Activated CD4-positive, alpha-beta memory T cell treated with anti-CD3 and anti-CD28 coated beads for 36 hours (primary cell): ENCODE data around the gene SYT5. TPM values are rescaled to one million over a fixed set of nuclear protein-coding genes. Genes with fewer than 3 reads are reported as not detected.
"Not testable (repeated sequence)": the region's sequence is repeated elsewhere in the genome, so short reads cannot be mapped to it uniquely, and the experiment has no call there.

Source experiments
- CTCF ChIA-PET: fragments of 350-600 bp; sonication (Branson Sonifier 250); formaldehyde crosslinking; loops from one replicate; lab custom pipeline; 2021; ENCODE audit warnings: antibody characterized with exemption, inconsistent platforms; lab: Charles Lee
- POLR2A ChIA-PET: fragments of 350-600 bp; sonication (Branson Sonifier 250); formaldehyde crosslinking; loops from one replicate; lab custom pipeline; 2021; ENCODE audit warnings: antibody characterized with exemption; lab: Charles Lee
- DNase-seq: peaks from one replicate; pipeline ENCODE4 v3.0.0-alpha.2; 2020
- H3K27ac Mint-ChIP-seq: one replicate; pipeline ENCODE4 v1.8.0; 2021; ENCODE audit warnings: mixed read lengths
- H3K27me3 Mint-ChIP-seq: one replicate; pipeline ENCODE4 v1.8.0; 2021; ENCODE audit warnings: mixed read lengths
- H3K36me3 Mint-ChIP-seq: one replicate; pipeline ENCODE4 v1.8.0; 2021; ENCODE audit warnings: mixed read lengths
- H3K4me1 Mint-ChIP-seq: one replicate; pipeline ENCODE4 v1.8.0; 2021; ENCODE audit warnings: low read depth, mixed read lengths
- H3K4me3 Mint-ChIP-seq: one replicate; pipeline ENCODE4 v1.8.0; 2021; ENCODE audit warnings: mild to moderate bottlenecking, mixed read lengths
- H3K9me3 Mint-ChIP-seq: one replicate; pipeline ENCODE4 v1.8.0; 2021; ENCODE audit warnings: mixed read lengths
- intact Hi-C: fragments of 100-400 bp; cut with micrococcal nuclease; formaldehyde crosslinking; loops from one replicate; pipeline ENCODE4 v1.15.1; 2023
- total RNA-seq, 2 experiments: library from RNA; stranded (reverse); gene quantifications; one replicate each; pipeline ENCODE4 v1.2.3, GENCODE V29; 2021

Gene SYT5
- total RNA-seq, 2 experiments from 2014 or later: 0.22 TPM; not detected in 1

- ChIA-PET CTCF (interaction anchor here (1.1 to 3.2 kb wide), 3 partner anchors 10 to 86 kb away, joined by 3 to 17 read pairs (median 9); no protein-coding TSS in a partner anchor), POLR2A (no interaction called here)
- no peaks in the 10 kb centered on the region for H3K9me3 Mint-ChIP-seq
- no peaks in the 10 kb centered on the region for H3K36me3 Mint-ChIP-seq
- intact Hi-C loops: loop anchor here (10.0 kb wide), 1 partner anchor 80 kb away; the partner anchor contains the start of gene PPP6R1
- H3K27me3 Mint-ChIP-seq: peaks cover 61% of the 10 kb centered on the region
- H3K27ac Mint-ChIP-seq: no peak overlapping the region
- no peak for DNase-seq
- no peak overlapping the region for H3K4me3 Mint-ChIP-seq
- H3K4me1 Mint-ChIP-seq: peaks cover 10% of the 10 kb centered on the region
Measured at GRCh38 chr19:55174425-55175116, 5.5 kb downstream of the SYT5 start.

GRCh38 chr19:55173714-55174409 lies 6.2 kb downstream of the SYT5 start:
- Mint-ChIP-seq H3K9me3 (no peaks in the 10 kb centered on the region), H3K27me3 (peaks cover 62% of the 10 kb centered on the region), H3K4me3 (peak overlapping the region; percentile 43), H3K36me3 (no peaks in the 10 kb centered on the region), H3K4me1 (peaks cover 5% of the 10 kb centered on the region), H3K27ac (no peak overlapping the region)
- CTCF ChIA-PET: interaction anchor here (1.1 to 3.2 kb wide), 3 partner anchors 9 to 86 kb away, joined by 3 to 17 read pairs (median 9); no protein-coding TSS in a partner anchor
- POLR2A ChIA-PET: interaction anchor here (0.7 kb wide), 1 partner anchor 656 kb away, joined by 3 read pairs; no protein-coding TSS in a partner anchor
- intact Hi-C loops: loop anchor here (10.0 kb wide), 1 partner anchor 81 kb away; the partner anchor contains the start of gene PPP6R1
- peak; percentile 69 for DNase-seq

- no peak for DNase-seq
- ChIA-PET CTCF (interaction anchor here (3.2 kb wide), 1 partner anchor 13 kb away, joined by 17 read pairs; no protein-coding TSS in a partner anchor), POLR2A (interaction anchor here (0.7 kb wide), 1 partner anchor 655 kb away, joined by 3 read pairs; no protein-coding TSS in a partner anchor)
- Mint-ChIP-seq H3K4me3 (peak overlapping the region; percentile 43), H3K9me3 (no peaks in the 10 kb centered on the region), H3K27me3 (peaks cover 59% of the 10 kb centered on the region), H3K27ac (no peak overlapping the region), H3K36me3 (no peaks in the 10 kb centered on the region), H3K4me1 (peaks cover 5% of the 10 kb centered on the region)
- intact Hi-C loops: loop anchor here (10.0 kb wide), 1 partner anchor 82 kb away; the partner anchor contains the start of gene PPP6R1
Measured at GRCh38 chr19:55173186-55173713, 6.8 kb downstream of the SYT5 start.

- H3K9me3 Mint-ChIP-seq: no peaks in the 10 kb centered on the region
- intact Hi-C loops: loop anchor here (10.0 kb wide), 1 partner anchor 82 kb away; the partner anchor contains the start of gene PPP6R1
- no peaks in the 10 kb centered on the region for H3K36me3 Mint-ChIP-seq
- no peak for DNase-seq
- ChIA-PET CTCF (no interaction called here), POLR2A (no interaction called here)
- H3K27me3 Mint-ChIP-seq: peaks cover 57% of the 10 kb centered on the region
- H3K4me1 Mint-ChIP-seq: peaks cover 5% of the 10 kb centered on the region
- H3K4me3 Mint-ChIP-seq: no peak overlapping the region
- no peak overlapping the region for H3K27ac Mint-ChIP-seq
Measured at GRCh38 chr19:55172741-55173140, 7.3 kb downstream of the SYT5 start.

GRCh38 chr19:55172318-55172717 lies 7.8 kb downstream of the SYT5 start:
- CTCF ChIA-PET, H3K27ac Mint-ChIP-seq: not testable (repeated sequence)
- intact Hi-C loops: loop anchor here (10.0 kb wide), 1 partner anchor 82 kb away; the partner anchor contains the start of gene PPP6R1

GRCh38 chr19:55171440-55171839 lies 8.6 kb downstream of the SYT5 start:
- H3K4me3 Mint-ChIP-seq: no peak overlapping the region
- no peak overlapping the region for H3K27ac Mint-ChIP-seq
- ChIA-PET POLR2A (no interaction called here), CTCF (interaction anchor here (0.8 kb wide), 1 partner anchor 12 kb away, joined by 3 read pairs; no protein-coding TSS in a partner anchor)
- peaks cover 63% of the 10 kb centered on the region for H3K27me3 Mint-ChIP-seq
- peaks cover 12% of the 10 kb centered on the region for H3K4me1 Mint-ChIP-seq
- H3K36me3 Mint-ChIP-seq: peaks cover 3% of the 10 kb centered on the region
- no peak for DNase-seq
- no peaks in the 10 kb centered on the region for H3K9me3 Mint-ChIP-seq
- intact Hi-C loops: loop anchor here (10.0 kb wide), 1 partner anchor 83 kb away; the partner anchor contains the start of gene PPP6R1

More at GRCh38 chr19:55172318-55172717, 7.8 kb downstream of the SYT5 start:
- H3K27me3 Mint-ChIP-seq: peaks cover 60% of the 10 kb centered on the region
- POLR2A ChIA-PET, H3K9me3 Mint-ChIP-seq, DNase-seq, H3K36me3 Mint-ChIP-seq, H3K4me1 Mint-ChIP-seq, H3K4me3 Mint-ChIP-seq: not testable (repeated sequence)

GRCh38 chr19:55169136-55169535 lies 11.0 kb downstream of the SYT5 start:
- H3K9me3 Mint-ChIP-seq: no peaks in the 10 kb centered on the region
- DNase-seq: no peak
- peaks cover 15% of the 10 kb centered on the region for H3K4me1 Mint-ChIP-seq
- peaks cover 3% of the 10 kb centered on the region for H3K36me3 Mint-ChIP-seq
- H3K27ac Mint-ChIP-seq: no peak overlapping the region
- POLR2A ChIA-PET: no interaction called here
- H3K27me3 Mint-ChIP-seq: peaks cover 64% of the 10 kb centered on the region
- no peak overlapping the region for H3K4me3 Mint-ChIP-seq
- CTCF ChIA-PET: interaction anchor here (1.6 kb wide), 1 partner anchor 9 kb away, joined by 4 read pairs; no protein-coding TSS in a partner anchor
- intact Hi-C loops: no loop called here

GRCh38 chr19:55166530-55167268 lies 13.4 kb downstream of the SYT5 start, which contains the start of gene DNAAF3:
Gene DNAAF3 (minus strand): TSS chr19:55166613. CDS start chr19:55166413, 200 bp downstream.
- peaks cover 12% of the 10 kb centered on the region for H3K4me1 Mint-ChIP-seq
- peaks cover 3% of the 10 kb centered on the region for H3K36me3 Mint-ChIP-seq
- no peak within 1 kb of the TSS for H3K27ac Mint-ChIP-seq
- ChIA-PET POLR2A (no interaction called here), CTCF (interaction anchor here (1.0 to 1.6 kb wide), 2 partner anchors 24 to 337 kb away, joined by 3 to 8 read pairs; no protein-coding TSS in a partner anchor)
- intact Hi-C loops: no loop called here
- H3K9me3 Mint-ChIP-seq: no peaks in the 10 kb centered on the region
- peak within 1 kb of the TSS; percentile 61 for H3K4me3 Mint-ChIP-seq
- DNase-seq: peak; percentile 85
- peaks cover 52% of the 10 kb centered on the region for H3K27me3 Mint-ChIP-seq

- Mint-ChIP-seq H3K27ac (no peak overlapping the region), H3K4me3 (peak overlapping the region; percentile 61), H3K36me3 (peaks cover 3% of the 10 kb centered on the region), H3K27me3 (peaks cover 48% of the 10 kb centered on the region), H3K4me1 (peaks cover 12% of the 10 kb centered on the region), H3K9me3 (no peaks in the 10 kb centered on the region)
- ChIA-PET POLR2A (no interaction called here), CTCF (interaction anchor here (0.5 to 2.4 kb wide), 5 partner anchors 9 to 138 kb away, joined by 3 to 9 read pairs (median 3); partner anchors contain the start of genes PPP1R12C and RDH13)
- intact Hi-C loops: no loop called here
- peak; percentile 53 for DNase-seq
Measured at GRCh38 chr19:55165952-55166529, 14.0 kb downstream of the SYT5 start.

GRCh38 chr19:55161571-55162322 lies 18.3 kb downstream of the SYT5 start:
- DNase-seq: no peak
- H3K4me1 Mint-ChIP-seq: peaks cover 10% of the 10 kb centered on the region
- intact Hi-C loops: no loop called here
- no peak overlapping the region for H3K27ac Mint-ChIP-seq
- H3K4me3 Mint-ChIP-seq: no peak overlapping the region
- CTCF ChIA-PET: interaction anchor here (1.0 to 3.5 kb wide), 2 partner anchors 21 to 248 kb away, joined by 3 to 35 read pairs; no protein-coding TSS in a partner anchor
- peaks cover 44% of the 10 kb centered on the region for H3K27me3 Mint-ChIP-seq
- POLR2A ChIA-PET: no interaction called here
- H3K36me3 Mint-ChIP-seq: peaks cover 3% of the 10 kb centered on the region
- H3K9me3 Mint-ChIP-seq: no peaks in the 10 kb centered on the region
